ENCODE data around the gene SRRD. TPM values are rescaled to one million over a fixed set of nuclear protein-coding genes. Genes with fewer than 3 reads are reported as not detected.

The SRRD gene
- total RNA-seq, 1 experiment from 2014 or later = 17.8 TPM

- H3K27me3 ChIP-seq = no peaks in the 10 kb centered on the region
- H3K9me3 ChIP-seq (replicated peaks) = no peaks in the 10 kb centered on the region
- DNase-seq = no peak
- peak overlapping the region; percentile 89; the same call in 1 of the 2 replicates for H3K27ac ChIP-seq
- peaks cover 7% of the 10 kb centered on the region; the same call in 1 of the 2 replicates for H3K36me3 ChIP-seq
- H3K4me3 ChIP-seq = peak overlapping the region; percentile 92
- H3K4me1 ChIP-seq = peaks cover 8% of the 10 kb centered on the region
Measured at GRCh38 chr22:26484360-26484706, 656 bp downstream of the SRRD start.

GRCh38 chr22:26485013-26485412, 1.3 kb downstream of the SRRD start:
- Histone ChIP-seq H3K36me3 (peaks cover 9% of the 10 kb centered on the region; the same call in 1 of the 2 replicates), H3K4me3 (no peak overlapping the region), H3K27ac (no peak overlapping the region), H3K9me3 (replicated peaks) (no peaks in the 10 kb centered on the region), H3K4me1 (peaks cover 8% of the 10 kb centered on the region), H3K27me3 (no peaks in the 10 kb centered on the region)
- DNase-seq = no peak

DNA sequence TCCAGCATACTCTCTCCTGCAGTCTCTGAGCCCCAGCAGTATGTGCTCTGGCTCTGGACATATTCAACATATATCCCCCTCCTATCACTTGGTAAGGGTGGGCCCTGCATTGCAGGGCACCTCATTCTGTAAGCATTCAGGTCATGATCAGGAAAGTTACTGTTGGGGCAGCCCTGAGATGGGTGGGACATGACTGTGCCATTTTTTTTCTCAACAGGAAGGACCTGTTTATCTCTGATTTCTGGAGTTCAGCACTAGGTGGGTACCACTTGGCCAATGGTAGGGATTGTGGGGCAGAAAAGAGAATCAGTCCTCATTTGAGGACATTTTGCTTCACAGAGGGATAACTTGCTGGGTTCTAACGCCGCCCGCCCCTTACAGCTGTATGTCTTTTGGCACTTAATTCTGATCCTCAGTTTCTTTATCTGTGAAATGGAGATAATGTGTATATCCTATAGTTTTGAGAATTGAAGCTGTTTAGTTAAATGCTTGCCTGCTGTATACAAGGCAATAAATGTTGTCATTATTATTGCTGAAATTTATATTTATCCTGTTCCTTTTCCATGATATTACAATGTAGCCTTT, 2.2 kb downstream of the SRRD start:
- no peak overlapping the region for H3K4me3 ChIP-seq
- H3K27me3 ChIP-seq = no peaks in the 10 kb centered on the region
- peaks cover 8% of the 10 kb centered on the region for H3K4me1 ChIP-seq
- no peak overlapping the region for H3K27ac ChIP-seq
- DNase-seq = no peak
- H3K36me3 ChIP-seq = peaks cover 14% of the 10 kb centered on the region; the same call in 1 of the 2 replicates
- H3K9me3 ChIP-seq (replicated peaks) = no peaks in the 10 kb centered on the region

DNA sequence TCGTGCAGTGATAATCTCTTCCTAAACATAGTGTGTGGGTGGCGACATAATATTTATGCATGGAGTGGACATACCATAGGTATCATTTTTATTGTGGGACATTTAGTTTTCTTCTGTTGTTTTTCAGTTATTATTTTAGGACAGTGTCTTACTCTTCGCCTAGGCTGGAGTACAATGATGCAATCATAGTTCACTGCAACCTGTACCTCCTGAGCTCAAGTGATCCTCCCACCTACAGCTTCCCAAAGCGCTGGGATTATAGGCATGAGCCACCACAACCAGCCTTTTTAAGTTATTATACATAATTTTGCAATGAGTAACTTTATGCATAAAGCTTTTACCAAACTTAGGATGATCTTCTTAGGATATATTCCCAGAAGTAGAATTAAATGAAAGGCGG, 2.7 kb downstream of the SRRD start:
- no peaks in the 10 kb centered on the region for H3K9me3 ChIP-seq (replicated peaks)
- no peak for DNase-seq
- H3K36me3 ChIP-seq = peaks cover 19% of the 10 kb centered on the region; the same call in 1 of the 2 replicates

DNA sequence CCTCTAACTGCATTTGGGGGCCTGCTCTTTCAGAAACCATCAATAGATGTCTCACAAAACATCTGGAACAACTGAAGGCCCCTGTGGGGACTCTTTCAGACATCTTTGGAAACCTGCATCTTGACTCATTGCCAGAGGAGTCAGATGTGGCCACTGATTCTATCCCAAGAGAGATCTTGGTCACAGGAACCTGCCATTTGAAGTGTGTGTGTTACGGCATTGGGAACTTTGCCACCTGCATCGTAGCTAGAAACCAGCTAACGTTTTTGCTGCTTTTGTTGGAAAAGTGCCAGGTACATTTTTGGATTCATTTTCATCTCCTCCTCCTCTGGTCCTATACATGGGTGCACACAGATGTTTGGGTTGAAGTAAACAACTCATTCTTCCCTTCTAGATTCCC, 4.3 kb downstream of the SRRD start:
- H3K4me3 ChIP-seq = no peak overlapping the region
- H3K36me3 ChIP-seq = peaks cover 28% of the 10 kb centered on the region
- H3K4me1 ChIP-seq = peaks cover under 1% of the 10 kb centered on the region
- no peak for DNase-seq
- no peaks in the 10 kb centered on the region for H3K9me3 ChIP-seq (replicated peaks)
- H3K27me3 ChIP-seq = no peaks in the 10 kb centered on the region
- H3K27ac ChIP-seq = no peak overlapping the region

More for the DNA sequence above, 2.7 kb downstream of the SRRD start:
- H3K27me3 ChIP-seq = no peaks in the 10 kb centered on the region
- H3K4me1 ChIP-seq = peaks cover 8% of the 10 kb centered on the region
- no peak overlapping the region for H3K27ac ChIP-seq
- no peak overlapping the region for H3K4me3 ChIP-seq

DNA sequence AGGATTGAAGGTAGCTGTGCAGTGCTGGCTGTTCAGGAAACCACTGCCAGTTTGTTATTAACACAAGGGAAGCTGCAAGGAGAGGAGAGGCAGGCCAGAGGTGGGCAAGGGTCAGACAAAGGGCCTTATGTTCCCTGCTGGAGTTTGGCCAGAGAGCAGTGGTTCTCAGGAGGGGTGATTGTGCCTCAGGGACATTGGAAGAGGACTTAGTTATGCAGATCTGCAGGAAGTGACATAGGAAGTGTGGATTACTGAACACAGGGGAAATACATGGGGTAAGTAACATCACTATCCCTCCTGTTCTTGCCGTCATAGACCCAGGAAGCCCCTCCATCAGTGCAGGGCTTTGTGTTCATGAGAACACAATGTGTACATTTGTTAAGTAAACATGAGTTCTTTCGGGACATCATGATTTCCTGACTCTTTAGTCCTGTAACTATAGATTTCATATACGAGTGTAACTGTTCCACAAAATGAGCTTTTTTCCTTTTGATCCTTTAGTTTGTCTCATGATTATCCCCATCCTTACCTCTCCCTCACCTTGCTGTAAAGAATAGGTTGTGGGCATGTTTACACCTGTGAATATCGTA, 5.9 kb downstream of the SRRD start:
- Histone ChIP-seq H3K27me3 (no peaks in the 10 kb centered on the region), H3K4me3 (no peak overlapping the region), H3K9me3 (replicated peaks) (no peaks in the 10 kb centered on the region), H3K36me3 (peaks cover 40% of the 10 kb centered on the region), H3K27ac (no peak overlapping the region), H3K4me1 (no peaks in the 10 kb centered on the region)
- DNase-seq = peak; percentile 36 to 64

DNA sequence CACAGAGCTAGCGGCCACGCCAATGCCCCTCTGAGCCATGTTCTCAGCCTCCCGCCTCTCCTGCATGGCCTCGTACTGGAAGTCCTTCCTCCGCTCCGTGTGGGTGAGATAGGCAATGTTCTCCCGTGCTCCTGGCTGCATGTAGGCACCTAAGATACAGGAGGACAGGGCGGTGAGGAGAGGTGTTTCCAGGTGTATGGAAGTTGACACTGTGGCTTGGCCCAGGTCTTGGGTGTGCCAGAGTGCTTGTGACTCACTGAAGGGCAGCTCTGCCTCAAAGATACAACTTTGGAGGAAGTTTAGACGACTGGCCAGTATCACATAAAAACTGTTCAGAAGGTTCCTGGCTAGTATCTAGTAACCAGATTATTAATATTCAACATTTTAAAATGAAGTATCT, 8.5 kb downstream of the SRRD start:
- Histone ChIP-seq H3K4me1 (no peaks in the 10 kb centered on the region), H3K36me3 (peaks cover 56% of the 10 kb centered on the region), H3K4me3 (no peak overlapping the region), H3K9me3 (replicated peaks) (no peaks in the 10 kb centered on the region), H3K27me3 (no peaks in the 10 kb centered on the region), H3K27ac (no peak overlapping the region)
- no peak for DNase-seq

DNA sequence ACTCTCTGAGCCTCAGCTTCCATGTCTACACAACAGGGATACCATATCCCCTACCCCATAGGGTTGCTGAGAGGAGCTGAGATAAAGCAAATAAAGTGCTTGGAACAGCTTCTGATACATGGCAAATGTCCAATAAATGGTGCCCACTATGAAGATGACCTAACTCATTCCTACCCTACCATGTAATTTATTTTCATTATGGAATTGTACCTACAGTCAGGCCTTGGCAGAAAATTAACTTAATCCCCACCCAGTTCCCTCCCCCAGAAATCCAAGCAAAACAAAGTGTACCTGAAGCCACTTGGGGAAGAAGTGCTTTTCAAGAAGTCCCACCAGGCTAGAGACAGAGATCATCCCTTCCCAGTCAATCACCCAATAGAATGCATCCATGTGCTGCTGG, 10.8 kb downstream of the SRRD start:
- H3K4me1 ChIP-seq = no peaks in the 10 kb centered on the region
- peaks cover 65% of the 10 kb centered on the region for H3K36me3 ChIP-seq
- H3K27me3 ChIP-seq = no peaks in the 10 kb centered on the region
- H3K27ac ChIP-seq = no peak overlapping the region
- no peak for DNase-seq
- no peak overlapping the region for H3K4me3 ChIP-seq
- H3K9me3 ChIP-seq (replicated peaks) = no peaks in the 10 kb centered on the region

DNA sequence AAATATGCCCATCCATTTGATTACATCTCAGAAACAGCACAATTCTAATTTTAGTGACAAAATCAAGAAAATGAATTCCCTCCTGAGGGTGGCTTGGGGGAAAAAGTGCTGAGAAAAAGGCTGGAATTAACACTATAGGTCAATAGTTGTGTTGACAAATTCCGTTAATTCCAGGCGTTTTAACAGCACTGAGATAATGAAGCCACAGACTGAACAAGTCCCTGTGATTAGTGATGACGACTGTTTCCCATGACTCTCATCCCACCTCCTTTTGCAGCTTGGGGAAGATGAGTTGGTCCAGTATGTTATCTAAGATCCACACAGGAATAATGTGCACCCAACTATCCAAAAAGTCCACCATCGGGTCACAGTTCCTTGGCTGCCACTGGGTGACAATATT, 12.8 kb downstream of the SRRD start:
- Histone ChIP-seq H3K36me3 (peaks cover 66% of the 10 kb centered on the region), H3K4me1 (no peaks in the 10 kb centered on the region), H3K4me3 (no peak overlapping the region), H3K27ac (no peak overlapping the region), H3K9me3 (replicated peaks) (no peaks in the 10 kb centered on the region), H3K27me3 (no peaks in the 10 kb centered on the region)
- no peak for DNase-seq

DNA sequence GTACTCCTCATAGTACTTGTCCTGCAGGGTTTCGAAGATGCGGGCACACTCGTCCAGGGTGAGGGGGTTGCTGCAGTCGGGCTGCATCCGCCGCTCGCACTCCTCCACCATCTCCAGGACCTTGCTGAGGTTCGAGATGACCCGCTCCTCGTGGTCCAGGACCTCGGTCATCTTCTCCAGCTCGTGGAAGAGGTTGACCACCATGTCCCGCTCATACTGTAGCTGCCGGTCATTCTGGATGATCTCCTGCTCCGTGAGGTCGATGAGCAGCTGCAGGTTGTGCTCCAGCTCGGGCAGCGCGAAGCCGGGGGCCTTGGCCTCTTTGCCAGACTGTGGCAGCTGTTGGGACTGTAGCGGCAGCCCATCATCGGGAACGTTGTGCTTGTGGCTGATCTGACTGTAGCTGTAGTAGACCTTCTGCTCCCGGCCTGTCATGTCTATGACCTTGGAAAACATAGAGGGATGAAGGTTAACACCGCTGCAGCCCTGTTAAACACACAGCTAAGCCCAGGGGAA, 15.6 kb downstream of the SRRD start:
- H3K27ac ChIP-seq = no peak overlapping the region
- DNase-seq = no peak
- peaks cover 73% of the 10 kb centered on the region for H3K36me3 ChIP-seq
- H3K9me3 ChIP-seq (replicated peaks) = no peaks in the 10 kb centered on the region
- no peak overlapping the region for H3K4me3 ChIP-seq
- H3K4me1 ChIP-seq = peaks cover 3% of the 10 kb centered on the region; the same call in 1 of the 2 replicates
- no peaks in the 10 kb centered on the region for H3K27me3 ChIP-seq

GRCh38 chr22:26501996-26502395, 18.3 kb downstream of the SRRD start:
- H3K4me1 ChIP-seq = peaks cover 3% of the 10 kb centered on the region; the same call in 1 of the 2 replicates
- H3K36me3 ChIP-seq = peaks cover 74% of the 10 kb centered on the region
- DNase-seq = no peak
- H3K4me3 ChIP-seq = no peak overlapping the region
- no peaks in the 10 kb centered on the region for H3K9me3 ChIP-seq (replicated peaks)
- H3K27me3 ChIP-seq = no peaks in the 10 kb centered on the region
- H3K27ac ChIP-seq = no peak overlapping the region

- DNase-seq = peak; percentile 49 to 62
- H3K9me3 ChIP-seq (replicated peaks) = no peaks in the 10 kb centered on the region
- no peaks in the 10 kb centered on the region for H3K27me3 ChIP-seq
- H3K4me1 ChIP-seq = peaks cover 3% of the 10 kb centered on the region; the same call in 1 of the 2 replicates
- no peak overlapping the region for H3K4me3 ChIP-seq
- no peak overlapping the region for H3K27ac ChIP-seq
- H3K36me3 ChIP-seq = peaks cover 75% of the 10 kb centered on the region
Measured at GRCh38 chr22:26502688-26503561, 19.2 kb downstream of the SRRD start.

DNA sequence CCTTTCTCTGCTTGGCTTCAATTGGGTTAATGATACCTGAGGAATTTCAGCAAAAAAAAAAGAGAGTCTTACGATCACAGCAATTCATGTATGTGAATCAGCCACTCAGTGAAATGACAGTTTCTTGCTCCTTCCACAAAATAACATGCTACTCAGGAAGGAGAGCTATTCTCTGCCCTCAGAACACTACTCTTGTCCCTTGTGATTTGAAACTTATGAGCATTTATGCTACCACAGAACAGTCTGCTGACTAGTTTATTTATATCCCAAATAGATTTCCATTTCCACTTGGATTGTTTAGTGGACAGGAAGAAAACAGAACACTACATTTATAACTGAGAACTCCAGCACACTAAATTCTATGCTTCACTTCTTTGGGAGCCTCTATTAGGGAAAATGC, 20.1 kb downstream of the SRRD start:
- peaks cover 74% of the 10 kb centered on the region for H3K36me3 ChIP-seq

GRCh38 chr22:26508148-26508547, 24.5 kb downstream of the SRRD start:
- Histone ChIP-seq H3K27ac (no peak overlapping the region), H3K9me3 (replicated peaks) (no peaks in the 10 kb centered on the region), H3K4me3 (no peak overlapping the region), H3K27me3 (no peaks in the 10 kb centered on the region), H3K4me1 (peaks cover 3% of the 10 kb centered on the region; the same call in 1 of the 2 replicates), H3K36me3 (peaks cover 43% of the 10 kb centered on the region)
- DNase-seq = no peak

More for the DNA sequence above, 20.1 kb downstream of the SRRD start:
- no peaks in the 10 kb centered on the region for H3K9me3 ChIP-seq (replicated peaks)
- H3K27me3 ChIP-seq = no peaks in the 10 kb centered on the region
- H3K27ac ChIP-seq = no peak overlapping the region
- peaks cover 3% of the 10 kb centered on the region; the same call in 1 of the 2 replicates for H3K4me1 ChIP-seq
- DNase-seq = no peak
- H3K4me3 ChIP-seq = no peak overlapping the region
